Measurements from ENCODE around the gene PCSK5. TPM values are rescaled to one million over a fixed set of nuclear protein-coding genes. Genes with fewer than 3 reads are reported as not detected.

The PCSK5 gene
- total RNA-seq (2022; extraction: Qiagen RNA extraction), result 1.1 to 1.8 TPM (median 1.5 TPM) in 5 replicates

DNA sequence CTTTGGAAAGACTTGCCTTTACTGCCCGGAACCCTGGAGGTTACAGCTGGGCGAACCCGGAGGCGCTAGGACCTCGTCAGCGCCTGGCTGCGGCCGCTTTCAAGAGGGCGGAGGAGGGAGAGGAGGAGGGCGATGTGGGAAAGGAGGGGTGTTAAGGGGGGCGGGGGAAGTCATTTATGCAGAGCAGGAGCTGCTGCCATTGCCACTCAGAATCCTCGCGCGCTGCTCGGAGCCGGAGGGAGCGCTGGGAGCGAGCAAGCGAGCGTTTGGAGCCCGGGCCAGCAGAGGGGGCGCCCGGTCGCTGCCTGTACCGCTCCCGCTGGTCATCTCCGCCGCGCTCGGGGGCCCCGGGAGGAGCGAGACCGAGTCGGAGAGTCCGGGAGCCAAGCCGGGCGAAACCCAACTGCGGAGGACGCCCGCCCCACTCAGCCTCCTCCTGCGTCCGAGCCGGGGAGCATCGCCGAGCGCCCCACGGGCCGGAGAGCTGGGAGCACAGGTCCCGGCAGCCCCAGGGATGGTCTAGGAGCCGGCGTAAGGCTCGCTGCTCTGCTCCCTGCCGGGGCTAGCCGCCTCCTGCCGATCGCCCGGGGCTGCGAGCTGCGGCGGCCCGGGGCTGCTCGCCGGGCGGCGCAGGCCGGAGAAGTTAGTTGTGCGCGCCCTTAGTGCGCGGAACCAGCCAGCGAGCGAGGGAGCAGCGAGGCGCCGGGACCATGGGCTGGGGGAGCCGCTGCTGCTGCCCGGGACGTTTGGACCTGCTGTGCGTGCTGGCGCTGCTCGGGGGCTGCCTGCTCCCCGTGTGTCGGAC, at the start of gene PCSK5:
PCSK5 (plus strand) TSS at position 202 of the 805 bp plus-strand sequence; CDS start at position 711, 509 bp downstream.

DNA sequence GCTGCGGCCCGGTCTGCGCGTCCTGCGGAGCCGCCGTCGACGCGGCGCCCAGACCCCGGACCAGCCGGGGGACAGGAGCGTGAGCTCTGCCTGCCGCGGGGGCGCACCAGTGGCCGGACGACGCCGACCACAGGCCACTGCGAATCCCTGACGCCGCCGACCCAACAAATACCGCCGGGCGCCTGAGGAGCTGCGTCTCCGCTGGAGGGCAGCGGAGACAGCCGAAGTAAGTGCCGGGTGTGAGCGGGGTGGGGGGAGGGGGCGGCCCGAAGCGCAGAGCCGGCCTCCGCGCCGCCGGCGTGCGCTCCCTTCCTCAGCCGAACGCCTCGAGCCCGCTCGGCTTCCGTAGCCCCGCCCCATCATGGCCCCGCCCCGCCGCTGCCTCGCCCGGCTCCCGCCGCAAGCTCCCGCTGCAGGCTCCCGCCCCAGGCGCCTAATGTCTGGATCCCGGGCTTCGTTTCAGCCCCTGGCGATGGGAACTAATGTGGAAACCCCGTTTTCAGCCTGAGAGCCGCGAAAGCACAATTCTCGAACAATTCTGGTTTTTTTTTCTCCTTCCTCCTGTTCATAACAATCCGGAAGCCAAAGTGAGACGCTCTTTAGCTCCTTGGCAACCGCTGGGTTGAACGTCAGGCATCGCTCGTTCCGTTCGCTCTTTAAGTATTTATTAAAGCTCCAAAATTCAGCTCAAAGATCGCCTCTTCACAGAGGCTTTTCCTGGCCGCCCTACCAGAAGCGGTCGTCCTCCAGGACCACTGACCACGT, 503.9 kb downstream of the PCSK5 start, which contains the start of gene RFK:
RFK (minus strand) TSS at position 232 of the 765 bp plus-strand sequence. CDS start 255 bp downstream, outside the sequence.

